Thyroid gland (tissue), 4 donors: ENCODE results near the gene HEMK1.

Source experiments
- POLR2A ChIP-seq, 2 donors: fragments of 450-650 bp; IDR thresholded peaks; one replicate each; pipeline ENCODE4 v1.6.1; 2017; ENCODE audit warnings: antibody characterized with exemption in 2 of 2, mild to moderate bottlenecking in 2 of 2, moderate library complexity in 1 of 2
- TF ChIP-seq, protein P1 (sequence below), 6 experiments: fragments of 200-600 bp in 3 of 6; fragments of 450-650 bp in 3 of 6; sonication (generic) in 3 of 6; IDR thresholded peaks; one replicate each; pipeline ENCODE4 v1.5.1; 2016 to 2019; ENCODE audit warnings: antibody characterized with exemption in 6 of 6, mild to moderate bottlenecking in 2 of 6, inconsistent platforms in 1 of 6, moderate library complexity in 1 of 6

DNA sequence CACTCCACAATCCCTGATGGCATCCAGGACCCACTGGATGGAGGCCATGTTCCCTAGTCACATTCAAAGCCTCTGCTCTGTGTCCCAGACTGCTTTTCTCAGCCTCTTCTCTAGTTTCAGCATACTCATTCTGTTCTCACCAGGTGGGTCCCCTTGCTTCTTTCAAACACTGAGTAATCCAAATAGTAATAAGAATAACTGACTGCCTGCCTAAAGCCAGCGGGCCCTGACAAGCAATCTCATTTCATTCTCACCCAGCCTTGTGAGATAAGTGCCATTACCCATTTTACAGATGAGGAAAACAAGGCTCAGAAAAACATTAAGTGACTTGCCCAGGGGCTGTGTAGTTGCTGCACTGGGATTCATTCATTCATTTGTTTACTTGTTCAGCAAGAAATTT, 73.1 kb downstream of the HEMK1 start:
- TF ChIP-seq, protein P1, sequence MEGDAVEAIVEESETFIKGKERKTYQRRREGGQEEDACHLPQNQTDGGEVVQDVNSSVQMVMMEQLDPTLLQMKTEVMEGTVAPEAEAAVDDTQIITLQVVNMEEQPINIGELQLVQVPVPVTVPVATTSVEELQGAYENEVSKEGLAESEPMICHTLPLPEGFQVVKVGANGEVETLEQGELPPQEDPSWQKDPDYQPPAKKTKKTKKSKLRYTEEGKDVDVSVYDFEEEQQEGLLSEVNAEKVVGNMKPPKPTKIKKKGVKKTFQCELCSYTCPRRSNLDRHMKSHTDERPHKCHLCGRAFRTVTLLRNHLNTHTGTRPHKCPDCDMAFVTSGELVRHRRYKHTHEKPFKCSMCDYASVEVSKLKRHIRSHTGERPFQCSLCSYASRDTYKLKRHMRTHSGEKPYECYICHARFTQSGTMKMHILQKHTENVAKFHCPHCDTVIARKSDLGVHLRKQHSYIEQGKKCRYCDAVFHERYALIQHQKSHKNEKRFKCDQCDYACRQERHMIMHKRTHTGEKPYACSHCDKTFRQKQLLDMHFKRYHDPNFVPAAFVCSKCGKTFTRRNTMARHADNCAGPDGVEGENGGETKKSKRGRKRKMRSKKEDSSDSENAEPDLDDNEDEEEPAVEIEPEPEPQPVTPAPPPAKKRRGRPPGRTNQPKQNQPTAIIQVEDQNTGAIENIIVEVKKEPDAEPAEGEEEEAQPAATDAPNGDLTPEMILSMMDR (IDR thresholded peaks at IDR 0.05): no peak
- no peak for TF ChIP-seq POLR2A (IDR thresholded peaks at IDR 0.05)
